Endothelial cell of umbilical vein (primary cell): Measurements from ENCODE around the gene SUGCT. TPM values are rescaled to one million over a fixed set of nuclear protein-coding genes. Genes with fewer than 3 reads are reported as not detected.

Experiments used
- BruUV-seq: library from RNA; stranded (reverse); fragments of 400-500 nt; replicated peaks from 2 replicates; lab custom pipeline; 2021; lab: Mats Ljungman, UMichigan
- CTCF ChIA-PET: fragments of 300-600, 350-600 bp; sonication (Branson Sonifier 250); formaldehyde crosslinking; loops from one replicate; lab custom pipeline; 2021; ENCODE audit warnings: antibody characterized with exemption, inconsistent platforms; lab: Charles Lee
- POLR2A ChIA-PET: fragments of 300-600, 350-600 bp; sonication (Branson Sonifier 250); formaldehyde crosslinking; loops from one replicate; lab custom pipeline; 2021; ENCODE audit warnings: antibody characterized with exemption, inconsistent platforms; lab: Charles Lee
- DNase-seq: peaks from one replicate; pipeline ENCODE4 v3.0.0-alpha.2; 2011; ENCODE audit warnings: low read depth, low spot score
- FAIRE-seq: peaks from 2 replicates; lab custom pipeline; 2011; peaks lifted over from hg19 to GRCh38; lab: Jason Lieb, UNC
- H2AFZ ChIP-seq: 2 replicates; pipeline ENCODE4 v1.6.0; 2012; ENCODE audit warnings: low read depth, low read length, control low read depth, inconsistent platforms
- H3K27ac ChIP-seq: 2 replicates; pipeline ENCODE4 v1.5.1; 2011; ENCODE audit warnings: low read depth, mild to moderate bottlenecking, control low read depth, low read length, moderate library complexity; ENCODE audit not compliant: insufficient read depth
- H3K27me3 ChIP-seq, 2 experiments: 2 replicates each; pipeline versions ENCODE4 v1.6.0 to v1.6.1; 2011; ENCODE audit warnings: low read length in 2 of 2, mixed read lengths in 1 of 2; ENCODE audit not compliant: control insufficient read depth in 2 of 2, insufficient read depth in 2 of 2
- H3K36me3 ChIP-seq, 2 experiments: 2 replicates in 1 of 2; 3 replicates in 1 of 2; pipeline ENCODE4 v1.5.1; 2011; ENCODE audit warnings: low read length in 2 of 2, mild to moderate bottlenecking in 1 of 2, moderate library complexity in 1 of 2; ENCODE audit not compliant: control insufficient read depth in 2 of 2, insufficient read depth in 2 of 2; ENCODE audit errors: extremely low read depth in 1 of 2
- H3K4me1 ChIP-seq: 3 replicates; pipeline ENCODE4 v1.5.1; 2011; ENCODE audit warnings: mild to moderate bottlenecking, low read length; ENCODE audit not compliant: control insufficient read depth, insufficient read depth; ENCODE audit errors: extremely low read depth
- H3K4me2 ChIP-seq: 2 replicates; pipeline ENCODE4 v1.6.1; 2011; ENCODE audit warnings: low read length, control low read depth, mixed read lengths; ENCODE audit not compliant: insufficient read depth
- H3K4me3 ChIP-seq, 3 experiments: fragments of 200-600 bp in 1 of 3; sonication (generic), shearing (Covaris generic) in 1 of 3; replicated peaks in 1 of 3; 2 replicates each; pipeline ENCODE4 v1.5.1; 2011 to 2016; ENCODE audit warnings: control low read depth in 3 of 3, low read length in 3 of 3, mild to moderate bottlenecking in 2 of 3, inconsistent platforms in 1 of 3, low read depth in 1 of 3, moderate library complexity in 1 of 3; ENCODE audit not compliant: insufficient read depth in 1 of 3
- H3K79me2 ChIP-seq: 2 replicates; pipeline ENCODE4 v1.6.0; 2012; ENCODE audit warnings: low read length, inconsistent platforms; ENCODE audit not compliant: control insufficient read depth, insufficient read depth
- H3K9ac ChIP-seq: replicated peaks from 2 replicates; pipeline ENCODE3; 2011; ENCODE audit warnings: low read length, control low read depth; ENCODE audit not compliant: insufficient read depth; ENCODE audit errors: extremely low read depth
- H3K9me1 ChIP-seq: replicated peaks from 3 replicates; pipeline ENCODE4 v1.6.0; 2011; ENCODE audit warnings: mild to moderate bottlenecking, low read length; ENCODE audit not compliant: control insufficient read depth, insufficient read depth; ENCODE audit errors: extremely low read depth
- H3K9me3 ChIP-seq: replicated peaks from 2 replicates; pipeline ENCODE4 v1.5.1; 2012; ENCODE audit warnings: low read length, inconsistent platforms; ENCODE audit not compliant: control insufficient read depth, insufficient read depth
- H4K20me1 ChIP-seq: replicated peaks from 2 replicates; pipeline ENCODE3; 2011; ENCODE audit warnings: mild to moderate bottlenecking, low read length; ENCODE audit not compliant: control insufficient read depth, insufficient read depth; ENCODE audit errors: extremely low read depth
- EZH2 ChIP-seq: IDR thresholded peaks from 2 replicates; pipeline ENCODE4 v1.6.1; 2012; ENCODE audit warnings: borderline replicate concordance, low read depth, mild to moderate bottlenecking, moderate library complexity, low read length, inconsistent platforms; ENCODE audit not compliant: severe bottlenecking
- FOS ChIP-seq: IDR thresholded peaks from 2 replicates; pipeline ENCODE4 v1.6.1; 2011; ENCODE audit warnings: mild to moderate bottlenecking, low read length, moderate library complexity, borderline replicate concordance; ENCODE audit not compliant: insufficient read depth
- GATA2 ChIP-seq: IDR thresholded peaks from 2 replicates; pipeline ENCODE4 v1.7.0; 2011; ENCODE audit warnings: low read depth, mild to moderate bottlenecking, moderate library complexity, mixed read lengths, low read length; ENCODE audit not compliant: insufficient read length, insufficient read depth
- JUN ChIP-seq: IDR thresholded peaks from 2 replicates; pipeline ENCODE4 v1.6.1; 2011; ENCODE audit warnings: borderline replicate concordance, low read depth; ENCODE audit not compliant: insufficient read length, insufficient read depth
- MYC ChIP-seq: IDR thresholded peaks from one replicate; pipeline ENCODE4 v1.6.1; 2011; ENCODE audit warnings: mild to moderate bottlenecking, low read depth, low read length
- POLR2A ChIP-seq: IDR thresholded peaks from 2 replicates; pipeline ENCODE4 v1.6.1; 2012; ENCODE audit warnings: low read depth, mild to moderate bottlenecking, control low read depth, low read length
- POLR2AphosphoS5 ChIP-seq: IDR thresholded peaks from 2 replicates; pipeline ENCODE4 v1.6.1; 2012; ENCODE audit warnings: low read depth, mild to moderate bottlenecking, control low read depth, low read length, moderate library complexity; ENCODE audit not compliant: insufficient read depth
- dilution Hi-C: fragments of 300-500 bp; cut with MboI; formaldehyde crosslinking; loops from one replicate; pipeline ENCODE4 v1.15.0; 2019; ENCODE audit warnings: low sequenced_read_pairs; ENCODE audit not compliant: extremely low pct_ligation_motif_present
- intact Hi-C: fragments of 100-400 bp; cut with micrococcal nuclease; formaldehyde crosslinking; loops from one replicate; pipeline ENCODE4 v1.10.0; 2022
- polyA plus RNA-seq, 4 experiments: library from polyadenylated mRNA; depleted of rRNA in 3 of 4; stranded (reverse) in 3 of 4; unstranded in 1 of 4; fragments of >200 nt; gene quantifications; 2 replicates each; pipeline versions ENCODE4 v1.2.1 to v1.2.3, GENCODE V29; 2011 to 2012; ENCODE audit warnings: missing spikeins in 1 of 4
- total RNA-seq: library from RNA; stranded (reverse); gene quantifications from 2 replicates; pipeline ENCODE4 v1.2.3, GENCODE V29; 2021
- TF ChIP-seq, protein P1 (sequence below): IDR thresholded peaks from 2 replicates; pipeline ENCODE4 v1.6.1; 2011; ENCODE audit not compliant: insufficient read depth, insufficient read length
- TF ChIP-seq, protein P2 (sequence below), 2 donors: IDR thresholded peaks; 1 replicate in 1 of 2; 2 replicates in 1 of 2; pipeline ENCODE4 v1.5.1; 2011; ENCODE audit warnings: low read length in 2 of 2, mild to moderate bottlenecking in 2 of 2, moderate library complexity in 2 of 2, control low read depth in 1 of 2, inconsistent platforms in 1 of 2, low read depth in 1 of 2; ENCODE audit not compliant: insufficient read depth in 1 of 2; ENCODE audit errors: extremely low read depth in 1 of 2

Gene SUGCT
- total and polyA plus RNA-seq, 2 donors (not counting 3 experiments of a cell fraction or from before 2014, with no cell fraction given), result 1.2 to 1.4 TPM

DNA sequence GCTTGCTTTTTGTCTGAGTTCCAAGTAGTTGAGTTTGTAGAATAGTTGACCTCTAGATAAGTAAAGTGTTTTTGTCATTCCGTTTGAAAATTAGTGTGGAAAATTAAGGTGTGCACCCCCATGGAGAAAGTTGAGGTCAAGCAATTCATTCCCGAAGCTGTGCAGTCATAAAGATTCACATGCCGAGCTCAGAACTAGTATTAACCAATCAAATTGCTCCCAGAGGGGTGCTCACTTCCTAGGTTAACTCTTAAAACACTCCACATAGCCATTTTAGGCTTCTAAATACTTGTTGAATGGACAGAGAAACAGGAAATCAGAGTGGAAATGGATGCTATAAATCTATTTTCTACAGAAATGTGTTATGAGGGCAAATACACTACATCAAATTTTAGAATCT, 638.9 kb downstream of the SUGCT start:
- H4K20me1 ChIP-seq, result no peaks in the 10 kb centered on the region
- no peak overlapping the region for H3K27ac ChIP-seq
- FAIRE-seq (no peak), DNase-seq (no peak)
- H2AFZ ChIP-seq, result no peak overlapping the region
- H3K9ac ChIP-seq, result no peak overlapping the region
- POLR2A ChIA-PET, result no interaction called here
- no peaks in the 10 kb centered on the region for H3K79me2 ChIP-seq
- no peaks in the 10 kb centered on the region for H3K27me3 ChIP-seq
- no peaks in the 10 kb centered on the region for H3K36me3 ChIP-seq
- no TSS peak for BruUV-seq
- intact Hi-C loops (no loop called here), dilution Hi-C loops (no loop called here)
- H3K4me3 ChIP-seq, result no peak overlapping the region
- no peaks in the 10 kb centered on the region for H3K4me1 ChIP-seq
- no peaks in the 10 kb centered on the region for H3K9me1 ChIP-seq
- no peaks in the 10 kb centered on the region for H3K9me3 ChIP-seq
- H3K4me2 ChIP-seq, result no peak overlapping the region
- no peak for TF ChIP-seq MYC
- TF ChIP-seq EZH2, result no peak
- TF ChIP-seq JUN, result no peak
- TF ChIP-seq, protein P1, sequence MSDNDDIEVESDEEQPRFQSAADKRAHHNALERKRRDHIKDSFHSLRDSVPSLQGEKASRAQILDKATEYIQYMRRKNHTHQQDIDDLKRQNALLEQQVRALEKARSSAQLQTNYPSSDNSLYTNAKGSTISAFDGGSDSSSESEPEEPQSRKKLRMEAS, result no peak
- no peak for TF ChIP-seq POLR2A
- no peak for TF ChIP-seq POLR2AphosphoS5
- no peak for TF ChIP-seq FOS
- TF ChIP-seq, protein P2, sequence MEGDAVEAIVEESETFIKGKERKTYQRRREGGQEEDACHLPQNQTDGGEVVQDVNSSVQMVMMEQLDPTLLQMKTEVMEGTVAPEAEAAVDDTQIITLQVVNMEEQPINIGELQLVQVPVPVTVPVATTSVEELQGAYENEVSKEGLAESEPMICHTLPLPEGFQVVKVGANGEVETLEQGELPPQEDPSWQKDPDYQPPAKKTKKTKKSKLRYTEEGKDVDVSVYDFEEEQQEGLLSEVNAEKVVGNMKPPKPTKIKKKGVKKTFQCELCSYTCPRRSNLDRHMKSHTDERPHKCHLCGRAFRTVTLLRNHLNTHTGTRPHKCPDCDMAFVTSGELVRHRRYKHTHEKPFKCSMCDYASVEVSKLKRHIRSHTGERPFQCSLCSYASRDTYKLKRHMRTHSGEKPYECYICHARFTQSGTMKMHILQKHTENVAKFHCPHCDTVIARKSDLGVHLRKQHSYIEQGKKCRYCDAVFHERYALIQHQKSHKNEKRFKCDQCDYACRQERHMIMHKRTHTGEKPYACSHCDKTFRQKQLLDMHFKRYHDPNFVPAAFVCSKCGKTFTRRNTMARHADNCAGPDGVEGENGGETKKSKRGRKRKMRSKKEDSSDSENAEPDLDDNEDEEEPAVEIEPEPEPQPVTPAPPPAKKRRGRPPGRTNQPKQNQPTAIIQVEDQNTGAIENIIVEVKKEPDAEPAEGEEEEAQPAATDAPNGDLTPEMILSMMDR (IDR thresholded peaks at IDR 0.05; ENCODE audit: extremely low read depth in 1 of 2, insufficient read depth in 1 of 2, low read depth in 1 of 2, low read length in 2 of 2), result no peak
- TF ChIP-seq GATA2, result no peak
- CTCF ChIA-PET, result no interaction called here
